ENCODE data around the gene TNPO3. TPM values are rescaled to one million over a fixed set of nuclear protein-coding genes. Genes with fewer than 3 reads are reported as not detected.

The TNPO3 gene
- total RNA-seq, 4 donors from 2014 or later, result 29.9 to 41.6 (median 37.8) TPM

DNA sequence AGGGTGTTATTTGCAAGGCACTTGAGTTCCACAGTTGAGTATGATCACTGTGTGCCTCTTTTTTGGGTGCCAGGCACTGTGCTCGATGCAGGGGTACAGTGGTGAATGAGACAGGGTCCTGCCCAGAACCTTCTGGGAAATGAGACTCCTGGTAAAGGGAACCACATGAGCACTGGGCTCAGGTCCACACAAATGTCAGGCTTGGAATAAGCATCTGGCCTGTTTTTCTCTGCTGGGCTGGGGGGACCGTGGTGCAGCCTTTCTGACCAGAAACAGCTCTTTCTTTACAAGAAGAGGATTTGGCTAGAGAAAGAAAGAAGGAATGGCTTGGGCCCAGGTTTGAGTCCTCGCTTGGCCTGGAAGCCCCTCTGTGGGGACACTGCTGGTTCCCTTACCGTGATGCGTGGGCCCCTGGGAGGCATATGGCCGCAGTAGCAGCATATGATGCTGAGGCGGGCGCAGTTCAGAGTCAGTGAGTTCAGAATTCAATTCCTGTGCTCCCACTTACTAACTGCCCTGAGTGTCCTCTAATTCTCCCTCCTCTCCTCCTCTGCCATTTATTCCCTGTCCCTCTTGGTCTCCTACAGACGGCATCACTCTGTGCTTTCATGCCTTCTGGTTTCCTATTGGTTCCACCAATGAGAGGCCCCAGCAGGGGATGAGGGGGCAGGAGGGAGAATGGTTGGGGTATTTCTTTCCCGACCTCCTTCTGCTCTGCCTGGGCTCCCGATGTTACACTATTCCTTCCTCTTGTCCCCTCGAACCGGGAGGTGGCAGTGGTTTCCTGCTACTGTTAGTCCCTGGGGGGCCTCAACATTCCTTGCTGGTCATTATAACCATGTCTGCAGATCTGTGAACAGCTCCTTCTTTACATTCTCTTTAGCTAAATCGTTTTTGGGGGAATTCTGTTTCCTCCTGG, 134.8 kb downstream of the TNPO3 start:
- 27 to 60% methylated on average over 2 to 14 of the region's 14 CpGs for WGBS, 2 donors (ENCODE audit: low coverage in 1 of 2)
- Histone ChIP-seq H3K36me3 (no peaks in the 10 kb centered on the region), H3K4me1 (peaks cover 0 to 11% (median 5%) of the 10 kb centered on the region in 4 donors), H3K4me3 (no peak overlapping the region), H3K27ac (no peak overlapping the region), H3K27me3 (peaks cover 42% of the 10 kb centered on the region), H3K9me3 (no peaks in the 10 kb centered on the region)
- DNase-seq, result no peak
- no peak for TF ChIP-seq POLR2AphosphoS5 (IDR thresholded peaks at IDR 0.05)
- no peak for TF ChIP-seq CTCF (IDR thresholded peaks at IDR 0.05)
- TF ChIP-seq POLR2A (IDR thresholded peaks at IDR 0.05), result no peak
- TF ChIP-seq EP300 (IDR thresholded peaks at IDR 0.05; ENCODE audit: low read depth), result no peak
- intact Hi-C loops (cut with DNase I; ENCODE audit: low total_unique reads) (no loop called here), in situ Hi-C loops (cut with MboI; ENCODE audit: low pct_ligation_motif_present in 1 of 4, low pct_unique_long_range_greater_than_20kb in 1 of 4, low sequenced_read_pairs in 3 of 4) (no loop called here)

- no peak overlapping the region for H3K4me3 ChIP-seq
- TF ChIP-seq POLR2AphosphoS5 (IDR thresholded peaks at IDR 0.05) (no peak), EP300 (IDR thresholded peaks at IDR 0.05; ENCODE audit: low read depth) (no peak), POLR2A (IDR thresholded peaks at IDR 0.05) (no peak), CTCF (IDR thresholded peaks at IDR 0.05) (no peak)
- peaks cover 51% of the 10 kb centered on the region for H3K27me3 ChIP-seq
- H3K36me3 ChIP-seq, result no peaks in the 10 kb centered on the region
- no peaks in the 10 kb centered on the region for H3K9me3 ChIP-seq
- in situ Hi-C loops (cut with MboI; ENCODE audit: low pct_ligation_motif_present in 1 of 4, low pct_unique_long_range_greater_than_20kb in 1 of 4, low sequenced_read_pairs in 3 of 4) (no loop called here), intact Hi-C loops (cut with DNase I; ENCODE audit: low total_unique reads) (no loop called here)
- no peak for DNase-seq
- H3K4me1 ChIP-seq, result peaks cover 0 to 16% (median 11%) of the 10 kb centered on the region in 4 donors
- H3K27ac ChIP-seq, result no peak overlapping the region
- WGBS, 2 donors (ENCODE audit: low coverage in 1 of 2), result 64 to 67% methylated on average over 4 to 6 of the region's 6 CpGs
These were observed 135.7 kb downstream of the TNPO3 start for GRCh38 chr7:128919241-128919640.

- peaks cover 56% of the 10 kb centered on the region for H3K27me3 ChIP-seq
- intact Hi-C loops (cut with DNase I; ENCODE audit: low total_unique reads), result no loop called here
- no peaks in the 10 kb centered on the region for H3K9me3 ChIP-seq
- H3K4me1 ChIP-seq, result peaks cover 0 to 16% (median 11%) of the 10 kb centered on the region in 4 donors
- WGBS, 2 donors (ENCODE audit: low coverage in 1 of 2), result 91 to 97% methylated on average over 5 to 8 of the region's 8 CpGs
- H3K36me3 ChIP-seq, result no peaks in the 10 kb centered on the region
- no peak overlapping the region for H3K4me3 ChIP-seq
- H3K27ac ChIP-seq, result no peak overlapping the region
- in situ Hi-C loops (cut with MboI; ENCODE audit: low pct_ligation_motif_present in 1 of 4, low pct_unique_long_range_greater_than_20kb in 1 of 4, low sequenced_read_pairs in 3 of 4), result no loop called here
- DNase-seq, result no peak
- TF ChIP-seq POLR2AphosphoS5 (IDR thresholded peaks at IDR 0.05) (no peak), EP300 (IDR thresholded peaks at IDR 0.05; ENCODE audit: low read depth) (no peak)
These were observed 136.8 kb downstream of the TNPO3 start for GRCh38 chr7:128918016-128918665.

DNA sequence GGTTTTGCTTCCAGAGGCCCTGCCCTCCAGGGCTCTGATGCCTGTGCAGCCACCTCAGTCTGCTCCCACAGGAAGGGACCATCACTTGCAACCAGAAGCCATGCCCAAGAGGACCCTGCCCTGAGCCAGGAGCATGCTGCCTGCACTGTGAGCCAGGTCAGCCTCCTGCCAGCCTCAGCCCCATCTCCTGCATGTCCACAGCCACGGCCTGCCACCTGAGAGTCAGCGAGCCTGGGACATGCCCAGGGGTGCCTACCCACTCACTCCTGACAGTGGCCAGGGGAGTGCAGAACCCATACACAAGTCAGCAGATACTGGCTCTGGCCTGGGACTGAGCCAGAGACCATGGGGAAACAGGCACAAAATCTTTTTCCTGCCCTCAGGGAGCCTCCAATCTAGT, 137.8 kb downstream of the TNPO3 start:
- H3K27me3 ChIP-seq, result peaks cover 52% of the 10 kb centered on the region
- H3K36me3 ChIP-seq, result no peaks in the 10 kb centered on the region
- intact Hi-C loops (cut with DNase I; ENCODE audit: low total_unique reads), result no loop called here
- TF ChIP-seq EP300 (IDR thresholded peaks at IDR 0.05; ENCODE audit: low read depth), result no peak
- TF ChIP-seq CTCF (IDR thresholded peaks at IDR 0.05), result no peak
- no peak for TF ChIP-seq POLR2AphosphoS5 (IDR thresholded peaks at IDR 0.05)
- TF ChIP-seq POLR2A (IDR thresholded peaks at IDR 0.05), result no peak
- in situ Hi-C loops (cut with MboI; ENCODE audit: low pct_ligation_motif_present in 1 of 4, low pct_unique_long_range_greater_than_20kb in 1 of 4, low sequenced_read_pairs in 3 of 4), result no loop called here
- DNase-seq, result no peak
- H3K4me1 ChIP-seq, result peaks cover 0 to 16% (median 12%) of the 10 kb centered on the region in 4 donors
- H3K4me3 ChIP-seq, result no peak overlapping the region
- WGBS, 2 donors (ENCODE audit: low coverage in 1 of 2), result 88% methylated on average over 2 of the region's 2 CpGs; no CpG with 5 or more reads in 1 of the 2 donors
- H3K27ac ChIP-seq, result no peak overlapping the region
- H3K9me3 ChIP-seq, result no peaks in the 10 kb centered on the region
